ENCODE data around the gene HIC2.
"Not testable (repeated sequence)": the region's sequence is repeated elsewhere in the genome, so short reads cannot be mapped to it uniquely, and the experiment has no call there.

GRCh38 chr22:21484039-21484438 lies 66.9 kb downstream of the HIC2 start:
- TF ChIP-seq CTCF (conservative IDR thresholded peaks at IDR 0.05; ENCODE audit: low read length); EZH2phosphoT487 (IDR thresholded peaks at IDR 0.05; ENCODE audit: borderline replicate concordance, low read depth, low read length): not testable (repeated sequence)

All from OCI-LY7 (cell line).